Hepatocyte (in vitro differentiated cells): ENCODE measurements around the gene CENPP. TPM values are rescaled to one million over a fixed set of nuclear protein-coding genes. Genes with fewer than 3 reads are reported as not detected.

ENCODE experiments used
- DNase-seq: peaks from one replicate; pipeline ENCODE4 v3.0.0-alpha.2; 2016; ENCODE audit warnings: low spot score
- H2AFZ ChIP-seq: fragments of 200-600 bp; sonication (generic); 2 replicates; pipeline ENCODE4 v1.6.0; 2016; ENCODE audit warnings: antibody characterized with exemption, mild to moderate bottlenecking
- H3K27ac ChIP-seq: fragments of 200-600 bp; sonication (generic); 2 replicates; pipeline ENCODE4 v1.5.1; 2016; ENCODE audit warnings: mild to moderate bottlenecking
- H3K27me3 ChIP-seq: fragments of 200-600 bp; sonication (generic); 2 replicates; pipeline ENCODE4 v1.6.1; 2016
- H3K36me3 ChIP-seq: fragments of 200-600 bp; sonication (generic); replicated peaks from 2 replicates; pipeline ENCODE4 v1.5.1; 2016; ENCODE audit warnings: low read depth; ENCODE audit not compliant: insufficient read depth
- H3K4me1 ChIP-seq: fragments of 200-600 bp; sonication (generic); 2 replicates; pipeline ENCODE4 v1.5.1; 2016; ENCODE audit warnings: mild to moderate bottlenecking, moderate library complexity; ENCODE audit not compliant: insufficient read depth
- H3K4me2 ChIP-seq: fragments of 200-600 bp; sonication (generic); 2 replicates; pipeline ENCODE4 v1.6.0; 2016
- H3K4me3 ChIP-seq: fragments of 200-600 bp; sonication (generic); 2 replicates; pipeline ENCODE4 v1.5.1; 2016; ENCODE audit warnings: mild to moderate bottlenecking
- H3K79me2 ChIP-seq: fragments of 200-600 bp; sonication (generic); 2 replicates; pipeline ENCODE4 v1.6.0; 2017; ENCODE audit warnings: mild to moderate bottlenecking
- H3K9me2 ChIP-seq: fragments of 200-600 bp; sonication (generic); replicated peaks from 2 replicates; pipeline ENCODE4 v1.6.0; 2017; ENCODE audit warnings: mild to moderate bottlenecking; ENCODE audit not compliant: insufficient read depth
- H3K9me3 ChIP-seq: fragments of 200-600 bp; sonication (generic); 2 replicates; pipeline ENCODE4 v1.5.1; 2016; ENCODE audit warnings: low read depth, mild to moderate bottlenecking
- H4K20me1 ChIP-seq: fragments of 200-600 bp; sonication (generic); 2 replicates; pipeline ENCODE4 v1.6.0; 2016; ENCODE audit warnings: mild to moderate bottlenecking; ENCODE audit not compliant: insufficient read depth, poor library complexity, severe bottlenecking
- EZH2 ChIP-seq: fragments of 200-600 bp; sonication (generic); IDR thresholded peaks from 2 replicates; pipeline ENCODE4 v1.6.1; 2016; ENCODE audit warnings: antibody characterized with exemption, mild to moderate bottlenecking, borderline replicate concordance
- EZH2phosphoT487 ChIP-seq: fragments of 200-600 bp; sonication (generic); IDR thresholded peaks from one replicate; pipeline ENCODE4 v1.6.1; 2018; ENCODE audit warnings: antibody characterized with exemption, mild to moderate bottlenecking, low read depth, moderate library complexity; ENCODE audit not compliant: unreplicated experiment, severe bottlenecking
- WGBS: methylation state at CpG from one replicate; pipeline ENCODE4 v1.1.6; 2016; ENCODE audit warnings: low lambda C conversion rate; ENCODE audit errors: missing lambda C conversion rate; 5-methylcytosine and 5-hydroxymethylcytosine counted together
- polyA plus RNA-seq: library from polyadenylated mRNA; unstranded; fragments of >200 nt; fragmentation: Nextera tagmentation; extraction: Ambion mirVana; gene quantifications from 2 replicates; pipeline ENCODE4 v1.2.1, GENCODE V29; 2016
- total RNA-seq: library from RNA; depleted of rRNA; stranded (reverse); fragments of >200 nt; gene quantifications from 2 replicates; pipeline ENCODE4 v1.2.3, GENCODE V29; 2014
- TF ChIP-seq, protein P1 (sequence below): fragments of 200-600 bp; sonication (generic); IDR thresholded peaks from 2 replicates; pipeline ENCODE4 v1.5.1; 2016; ENCODE audit warnings: antibody characterized with exemption, mild to moderate bottlenecking; ENCODE audit not compliant: poor library complexity

Gene CENPP
- total and polyA plus RNA-seq, 2 experiments from 2014 or later = 5.1 to 5.9 TPM

DNA sequence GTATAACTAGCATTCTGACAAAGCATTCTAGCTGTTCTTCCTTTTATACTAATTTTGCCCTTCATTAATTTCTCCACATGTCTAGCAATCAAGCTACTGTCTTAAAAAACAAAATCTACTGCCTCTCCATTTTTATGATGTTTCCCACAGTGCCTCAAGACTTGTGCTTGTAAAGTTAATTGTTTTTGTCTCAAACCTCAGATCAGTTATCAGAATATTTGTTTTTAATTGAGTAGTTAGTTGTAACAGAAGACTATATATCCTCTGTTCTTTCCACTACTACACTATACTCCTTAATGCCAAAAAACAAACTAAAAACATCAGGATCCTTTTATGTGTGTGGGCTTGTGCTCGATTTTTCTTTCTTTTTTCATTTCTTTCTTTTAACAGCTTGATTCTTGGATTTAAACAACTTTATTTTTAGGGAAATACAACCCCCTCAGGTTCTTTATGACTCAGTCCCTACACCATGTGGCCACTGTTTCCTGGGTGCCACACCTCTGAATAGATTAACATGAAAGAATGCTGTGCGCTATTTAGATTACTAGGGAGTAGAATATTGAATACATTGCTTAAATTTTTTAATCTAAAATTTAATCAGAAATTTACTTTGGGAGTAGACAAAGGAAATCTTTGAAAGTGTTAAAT, 155.4 kb downstream of the CENPP start:
- peak overlapping the region; percentile 82 for H3K27ac ChIP-seq
- no peaks in the 10 kb centered on the region for H3K9me3 ChIP-seq
- H3K4me2 ChIP-seq = peak overlapping the region; percentile 16
- peaks cover 12% of the 10 kb centered on the region for H3K4me1 ChIP-seq
- no peaks in the 10 kb centered on the region for H4K20me1 ChIP-seq
- no peak for DNase-seq
- no peaks in the 10 kb centered on the region for H3K79me2 ChIP-seq
- H3K36me3 ChIP-seq = no peaks in the 10 kb centered on the region
- 63% methylated on average over 2 of the region's 2 CpGs for WGBS
- H3K4me3 ChIP-seq = no peak overlapping the region
- no peaks in the 10 kb centered on the region for H3K27me3 ChIP-seq
- no peak overlapping the region for H2AFZ ChIP-seq
- no peaks in the 10 kb centered on the region for H3K9me2 ChIP-seq
- TF ChIP-seq, protein P1, sequence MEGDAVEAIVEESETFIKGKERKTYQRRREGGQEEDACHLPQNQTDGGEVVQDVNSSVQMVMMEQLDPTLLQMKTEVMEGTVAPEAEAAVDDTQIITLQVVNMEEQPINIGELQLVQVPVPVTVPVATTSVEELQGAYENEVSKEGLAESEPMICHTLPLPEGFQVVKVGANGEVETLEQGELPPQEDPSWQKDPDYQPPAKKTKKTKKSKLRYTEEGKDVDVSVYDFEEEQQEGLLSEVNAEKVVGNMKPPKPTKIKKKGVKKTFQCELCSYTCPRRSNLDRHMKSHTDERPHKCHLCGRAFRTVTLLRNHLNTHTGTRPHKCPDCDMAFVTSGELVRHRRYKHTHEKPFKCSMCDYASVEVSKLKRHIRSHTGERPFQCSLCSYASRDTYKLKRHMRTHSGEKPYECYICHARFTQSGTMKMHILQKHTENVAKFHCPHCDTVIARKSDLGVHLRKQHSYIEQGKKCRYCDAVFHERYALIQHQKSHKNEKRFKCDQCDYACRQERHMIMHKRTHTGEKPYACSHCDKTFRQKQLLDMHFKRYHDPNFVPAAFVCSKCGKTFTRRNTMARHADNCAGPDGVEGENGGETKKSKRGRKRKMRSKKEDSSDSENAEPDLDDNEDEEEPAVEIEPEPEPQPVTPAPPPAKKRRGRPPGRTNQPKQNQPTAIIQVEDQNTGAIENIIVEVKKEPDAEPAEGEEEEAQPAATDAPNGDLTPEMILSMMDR = no peak
- TF ChIP-seq EZH2 (no peak), EZH2phosphoT487 (no peak)

DNA sequence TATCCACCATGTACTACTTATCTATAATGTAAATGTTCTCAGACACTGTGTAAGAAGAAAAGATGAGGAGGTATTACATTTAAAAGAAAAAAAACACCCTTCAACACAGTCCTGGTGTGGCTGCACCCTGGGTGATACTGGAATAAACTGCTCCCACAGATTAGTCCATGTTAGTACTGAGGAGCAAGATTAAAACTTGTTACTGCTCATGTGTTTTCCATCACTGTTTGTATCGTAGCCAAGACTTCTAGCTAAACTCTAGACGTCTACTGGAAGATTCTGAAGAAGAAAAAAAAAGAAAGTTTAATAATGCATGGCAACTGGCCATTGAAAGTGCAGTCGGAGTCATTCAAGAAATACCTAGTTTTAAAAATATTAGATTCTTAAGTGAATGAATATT, 156.6 kb downstream of the CENPP start, which contains the start of gene ASPN:
Gene ASPN (minus strand): TSS at position 178 of the 400 bp plus-strand sequence.
- peak; percentile 32 for DNase-seq
- no peaks in the 10 kb centered on the region for H3K9me3 ChIP-seq
- no peaks in the 10 kb centered on the region for H3K79me2 ChIP-seq
- no peak within 1 kb of the TSS for H2AFZ ChIP-seq
- H3K9me2 ChIP-seq = no peaks in the 10 kb centered on the region
- H3K4me2 ChIP-seq = peak within 1 kb of the TSS; percentile 16
- H3K27me3 ChIP-seq = no peaks in the 10 kb centered on the region
- WGBS = 58% methylated on average over 3 of the region's 3 CpGs
- no peak within 1 kb of the TSS for H3K4me3 ChIP-seq
- no peaks in the 10 kb centered on the region for H3K36me3 ChIP-seq
- TF ChIP-seq EZH2 (no peak), EZH2phosphoT487 (no peak)
- TF ChIP-seq, protein P1 = no peak
- peak within 1 kb of the TSS; percentile 82 for H3K27ac ChIP-seq
- H4K20me1 ChIP-seq = no peaks in the 10 kb centered on the region
- H3K4me1 ChIP-seq = peaks cover 12% of the 10 kb centered on the region

DNA sequence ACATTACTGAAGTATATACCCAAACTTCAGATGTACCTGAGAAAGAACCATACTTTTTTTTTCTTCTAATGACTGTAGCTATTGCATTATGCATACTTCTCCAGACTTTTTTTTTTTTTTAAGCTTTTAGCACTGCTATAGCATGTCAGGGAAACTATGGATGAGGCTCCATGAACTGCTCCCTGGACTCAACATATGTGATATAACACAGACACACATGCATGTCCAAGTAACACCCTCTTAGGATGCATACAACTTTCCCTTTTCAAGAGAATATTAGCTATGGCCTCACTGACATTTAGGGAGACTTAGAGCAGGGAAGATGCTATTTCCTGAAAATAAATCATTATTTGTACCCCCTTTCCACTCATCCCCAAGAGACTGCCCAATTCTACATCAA, 157.1 kb downstream of the CENPP start:
- Histone ChIP-seq H3K9me3 (no peaks in the 10 kb centered on the region), H2AFZ (no peak overlapping the region), H3K36me3 (no peaks in the 10 kb centered on the region), H3K27me3 (no peaks in the 10 kb centered on the region), H3K4me3 (no peak overlapping the region), H3K4me2 (no peak overlapping the region), H3K4me1 (peaks cover 12% of the 10 kb centered on the region), H3K9me2 (no peaks in the 10 kb centered on the region), H4K20me1 (no peaks in the 10 kb centered on the region), H3K79me2 (no peaks in the 10 kb centered on the region), H3K27ac (no peak overlapping the region)
- TF ChIP-seq, protein P1 = no peak
- TF ChIP-seq EZH2 = no peak
- no peak for TF ChIP-seq EZH2phosphoT487
- DNase-seq = no peak
